Thyroid gland (tissue), 4 donors: ENCODE results near the gene AQP2.

ENCODE experiments used
- CTCF ChIP-seq, 6 experiments: fragments of 200-600 bp in 3 of 6; fragments of 450-650 bp in 3 of 6; sonication (generic) in 3 of 6; IDR thresholded peaks; one replicate each; pipeline ENCODE4 v1.5.1; 2016 to 2019; ENCODE audit warnings: antibody characterized with exemption in 6 of 6, mild to moderate bottlenecking in 2 of 6, inconsistent platforms in 1 of 6, moderate library complexity in 1 of 6
- POLR2A ChIP-seq, 2 donors: fragments of 450-650 bp; IDR thresholded peaks; one replicate each; pipeline ENCODE4 v1.6.1; 2017; ENCODE audit warnings: antibody characterized with exemption in 2 of 2, mild to moderate bottlenecking in 2 of 2, moderate library complexity in 1 of 2

- no peak for TF ChIP-seq CTCF (IDR thresholded peaks at IDR 0.05)
- TF ChIP-seq POLR2A (IDR thresholded peaks at IDR 0.05), result no peak
These were observed 29.3 kb downstream of the AQP2 start for GRCh38 chr12:49979791-49980190.
